ENCODE measurements around the gene SF3B4. TPM values are rescaled to one million over a fixed set of nuclear protein-coding genes. Genes with fewer than 3 reads are reported as not detected.

SF3B4 gene
- total and polyA plus RNA-seq, 2 of the 13 experiments (the other 11 are each of a cell fraction or from before 2014, with no cell fraction given), result 13.8 to 14.8 TPM

DNA sequence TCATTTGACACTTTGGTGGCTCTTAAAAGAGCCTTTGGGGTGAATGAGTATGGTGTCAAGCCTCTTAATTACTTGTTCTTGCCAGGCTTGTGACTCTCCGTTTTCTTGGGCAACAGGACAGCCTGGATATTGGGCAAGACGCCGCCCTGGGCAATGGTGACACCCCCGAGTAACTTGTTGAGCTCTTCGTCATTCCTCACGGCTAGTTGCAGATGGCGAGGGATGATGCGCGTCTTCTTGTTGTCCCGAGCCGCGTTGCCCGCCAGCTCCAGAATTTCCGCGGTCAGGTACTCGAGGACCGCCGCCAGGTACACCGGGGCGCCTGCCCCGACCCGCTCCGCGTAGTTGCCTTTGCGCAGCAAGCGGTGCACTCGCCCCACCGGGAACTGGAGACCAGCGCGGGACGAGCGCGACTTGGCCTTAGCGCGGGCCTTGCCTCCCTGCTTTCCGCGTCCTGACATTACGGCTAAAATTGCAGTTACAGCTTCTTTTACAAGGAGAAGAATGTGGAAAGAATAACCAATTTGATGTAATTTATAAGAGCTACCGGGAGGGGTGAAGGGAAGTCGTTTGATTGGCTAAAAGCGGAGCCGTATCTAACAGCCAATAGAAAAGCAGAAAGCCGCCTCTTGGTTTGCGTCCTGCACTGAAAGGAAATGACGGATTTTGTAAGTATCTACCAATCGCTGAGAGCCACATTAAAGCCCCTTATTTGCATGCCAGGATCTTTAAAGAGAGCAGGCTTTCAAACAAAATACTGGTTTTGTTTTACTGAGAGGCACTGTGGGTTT is 40.0 kb downstream of the SF3B4 start (continued):
- TF ChIP-seq NFAT5 (CRISPR knock-in tag; IDR thresholded peaks at IDR 0.05) (no peak), ZNF850 (CRISPR knock-in tag; conservative IDR thresholded peaks at IDR 0.05) (no peak; the same call in 1 of the 2 replicates), SMAD3 (CRISPR knock-in tag; IDR thresholded peaks at IDR 0.05) (0 out of 2 replicates have a peak, but pooled peaks have one; percentile 11), SSRP1 (CRISPR knock-in tag; IDR thresholded peaks at IDR 0.05) (no peak), GTF3A (CRISPR knock-in tag; conservative IDR thresholded peaks at IDR 0.05) (no peak), KLF12 (CRISPR knock-in tag; IDR thresholded peaks at IDR 0.05; ENCODE audit: borderline replicate concordance) (no peak), SRSF9 (IDR thresholded peaks at IDR 0.05; ENCODE audit: borderline replicate concordance, insufficient read depth, low read depth, low read length, poor library complexity, severe bottlenecking) (no peak), NFKBIZ (CRISPR knock-in tag; IDR thresholded peaks at IDR 0.05) (no peak), DNMT3B (CRISPR knock-in tag; conservative IDR thresholded peaks at IDR 0.05) (no peak), MTF1 (CRISPR knock-in tag; IDR thresholded peaks at IDR 0.05) (no peak), EP300 (IDR thresholded peaks at IDR 0.05; ENCODE audit: low read depth in 2 of 2, low read length in 2 of 2) (no peak), EP300 (CRISPR knock-in tag; IDR thresholded peaks at IDR 0.05; ENCODE audit: borderline replicate concordance) (no peak), RNF219 (CRISPR knock-in tag; IDR thresholded peaks at IDR 0.05) (no peak), ZFAT (CRISPR knock-in tag; conservative IDR thresholded peaks at IDR 0.05) (no peak), MEF2D (CRISPR knock-in tag; IDR thresholded peaks at IDR 0.05) (no peak), CAMTA2 (CRISPR knock-in tag; IDR thresholded peaks at IDR 0.05; ENCODE audit: borderline replicate concordance) (no peak)
- TF ChIP-seq, protein P1, sequence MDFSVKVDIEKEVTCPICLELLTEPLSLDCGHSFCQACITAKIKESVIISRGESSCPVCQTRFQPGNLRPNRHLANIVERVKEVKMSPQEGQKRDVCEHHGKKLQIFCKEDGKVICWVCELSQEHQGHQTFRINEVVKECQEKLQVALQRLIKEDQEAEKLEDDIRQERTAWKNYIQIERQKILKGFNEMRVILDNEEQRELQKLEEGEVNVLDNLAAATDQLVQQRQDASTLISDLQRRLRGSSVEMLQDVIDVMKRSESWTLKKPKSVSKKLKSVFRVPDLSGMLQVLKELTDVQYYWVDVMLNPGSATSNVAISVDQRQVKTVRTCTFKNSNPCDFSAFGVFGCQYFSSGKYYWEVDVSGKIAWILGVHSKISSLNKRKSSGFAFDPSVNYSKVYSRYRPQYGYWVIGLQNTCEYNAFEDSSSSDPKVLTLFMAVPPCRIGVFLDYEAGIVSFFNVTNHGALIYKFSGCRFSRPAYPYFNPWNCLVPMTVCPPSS (IDR thresholded peaks at IDR 0.05), result no peak
- TF ChIP-seq, protein P2, sequence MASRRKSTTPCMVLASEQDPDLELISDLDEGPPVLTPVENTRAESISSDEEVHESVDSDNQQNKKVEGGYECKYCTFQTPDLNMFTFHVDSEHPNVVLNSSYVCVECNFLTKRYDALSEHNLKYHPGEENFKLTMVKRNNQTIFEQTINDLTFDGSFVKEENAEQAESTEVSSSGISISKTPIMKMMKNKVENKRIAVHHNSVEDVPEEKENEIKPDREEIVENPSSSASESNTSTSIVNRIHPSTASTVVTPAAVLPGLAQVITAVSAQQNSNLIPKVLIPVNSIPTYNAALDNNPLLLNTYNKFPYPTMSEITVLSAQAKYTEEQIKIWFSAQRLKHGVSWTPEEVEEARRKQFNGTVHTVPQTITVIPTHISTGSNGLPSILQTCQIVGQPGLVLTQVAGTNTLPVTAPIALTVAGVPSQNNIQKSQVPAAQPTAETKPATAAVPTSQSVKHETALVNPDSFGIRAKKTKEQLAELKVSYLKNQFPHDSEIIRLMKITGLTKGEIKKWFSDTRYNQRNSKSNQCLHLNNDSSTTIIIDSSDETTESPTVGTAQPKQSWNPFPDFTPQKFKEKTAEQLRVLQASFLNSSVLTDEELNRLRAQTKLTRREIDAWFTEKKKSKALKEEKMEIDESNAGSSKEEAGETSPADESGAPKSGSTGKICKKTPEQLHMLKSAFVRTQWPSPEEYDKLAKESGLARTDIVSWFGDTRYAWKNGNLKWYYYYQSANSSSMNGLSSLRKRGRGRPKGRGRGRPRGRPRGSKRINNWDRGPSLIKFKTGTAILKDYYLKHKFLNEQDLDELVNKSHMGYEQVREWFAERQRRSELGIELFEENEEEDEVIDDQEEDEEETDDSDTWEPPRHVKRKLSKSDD (CRISPR knock-in tag; IDR thresholded peaks at IDR 0.05; ENCODE audit: low read depth), result no peak

Data from HepG2 (cell line).